ENCODE measurements around the gene OTOR. TPM values are rescaled to one million over a fixed set of nuclear protein-coding genes. Genes with fewer than 3 reads are reported as not detected.

OTOR gene
- total RNA-seq, 2 experiments from 2014 or later: not detected

- intact Hi-C loops (cut with DNase I, micrococcal nuclease): no loop called here
- H3K4me1 Mint-ChIP-seq: no peaks in the 10 kb centered on the region
- DNase-seq: no peak
- H3K4me3 Mint-ChIP-seq: no peak overlapping the region
- no peak overlapping the region for H3K27ac Mint-ChIP-seq
- ChIA-PET POLR2A (no interaction called here), CTCF (interaction anchor here (1.1 to 1.4 kb wide), 2 partner anchors 18 to 22 kb away, joined by 3 read pairs; no protein-coding TSS in a partner anchor)
- peaks cover 11% of the 10 kb centered on the region for H3K9me3 Mint-ChIP-seq (ENCODE audit: low read depth)
- no peak for ATAC-seq
- peaks cover 7% of the 10 kb centered on the region for H3K27me3 Mint-ChIP-seq
- H3K36me3 Mint-ChIP-seq (ENCODE audit: low read depth): no peaks in the 10 kb centered on the region
Observed at GRCh38 chr20:16781496-16781895, 33.3 kb downstream of the OTOR start.

GRCh38 chr20:16785226-16785625 lies 37.1 kb downstream of the OTOR start:
- Mint-ChIP-seq H3K4me1 (no peaks in the 10 kb centered on the region), H3K4me3 (no peak overlapping the region), H3K36me3 (ENCODE audit: low read depth) (no peaks in the 10 kb centered on the region), H3K27me3 (peaks cover 15% of the 10 kb centered on the region), H3K9me3 (ENCODE audit: low read depth) (peaks cover 11% of the 10 kb centered on the region), H3K27ac (no peak overlapping the region)
- no peak for DNase-seq
- ATAC-seq: no peak
- POLR2A ChIA-PET: no interaction called here
- intact Hi-C loops (cut with DNase I, micrococcal nuclease): no loop called here
- CTCF ChIA-PET: no interaction called here

Other genes starting within 250 kb of the OTOR start
- gene KIF16B, start 174.9 kb upstream of the OTOR start, total RNA-seq: 1 to 10 TPM; 7.5 to 8.7 TPM
- 100 to 1,000 TPM; 122 to 129 TPM for gene SNRPB2, start 18.3 kb upstream of the OTOR start, total RNA-seq